IPS-20b (cell line): ENCODE results near the gene BTBD9.

ENCODE experiments used
- H3K27ac ChIP-seq: one replicate; pipeline ENCODE4 v1.5.1; 2013; ENCODE audit warnings: low read length
- H3K27me3 ChIP-seq: 2 replicates; pipeline ENCODE4 v1.6.1; 2013; ENCODE audit warnings: mild to moderate bottlenecking, low read length, inconsistent platforms; ENCODE audit not compliant: insufficient read depth
- H3K36me3 ChIP-seq: 2 replicates; pipeline ENCODE4 v1.6.1; 2013; ENCODE audit warnings: low read depth, mild to moderate bottlenecking, inconsistent platforms, low read length, moderate library complexity; ENCODE audit not compliant: insufficient read depth
- H3K4me1 ChIP-seq: 2 replicates; pipeline ENCODE4 v1.6.1; 2013; ENCODE audit warnings: mild to moderate bottlenecking, control low read depth, inconsistent platforms, low read length, moderate library complexity; ENCODE audit not compliant: insufficient read depth
- H3K4me3 ChIP-seq: 2 replicates; pipeline ENCODE4 v1.5.1; 2013; ENCODE audit warnings: mild to moderate bottlenecking, low read length, inconsistent platforms
- H3K9ac ChIP-seq: 2 replicates; pipeline ENCODE4 v1.6.1; 2013; ENCODE audit warnings: low read depth, mild to moderate bottlenecking, inconsistent platforms, low read length, moderate library complexity
- H3K9me3 ChIP-seq: 2 replicates; pipeline ENCODE4 v1.6.1; 2013; ENCODE audit warnings: mild to moderate bottlenecking, low read depth, low read length, inconsistent platforms; ENCODE audit not compliant: insufficient read depth

The BTBD9 gene

GRCh38 chr6:38319256-38320212 is 320.2 kb downstream of the BTBD9 start:
- H3K4me3 ChIP-seq: no peak overlapping the region
- H3K27ac ChIP-seq: no peak overlapping the region
- H3K9me3 ChIP-seq: no peaks in the 10 kb centered on the region
- no peak overlapping the region for H3K9ac ChIP-seq
- no peaks in the 10 kb centered on the region for H3K4me1 ChIP-seq
- no peaks in the 10 kb centered on the region for H3K27me3 ChIP-seq
- no peaks in the 10 kb centered on the region for H3K36me3 ChIP-seq

GRCh38 chr6:38316099-38316868 is 323.4 kb downstream of the BTBD9 start:
- H3K27ac ChIP-seq: no peak overlapping the region
- H3K9me3 ChIP-seq: no peaks in the 10 kb centered on the region
- H3K4me1 ChIP-seq: no peaks in the 10 kb centered on the region
- H3K4me3 ChIP-seq: no peak overlapping the region
- no peaks in the 10 kb centered on the region for H3K27me3 ChIP-seq
- H3K9ac ChIP-seq: no peak overlapping the region
- H3K36me3 ChIP-seq: no peaks in the 10 kb centered on the region

GRCh38 chr6:38311201-38311600 is 328.5 kb downstream of the BTBD9 start:
- H3K9ac ChIP-seq: no peak overlapping the region
- no peaks in the 10 kb centered on the region for H3K9me3 ChIP-seq
- no peaks in the 10 kb centered on the region for H3K27me3 ChIP-seq
- peaks cover 12% of the 10 kb centered on the region; the same call in 1 of the 2 replicates for H3K4me1 ChIP-seq
- no peak overlapping the region for H3K4me3 ChIP-seq
- no peaks in the 10 kb centered on the region for H3K36me3 ChIP-seq
- no peak overlapping the region for H3K27ac ChIP-seq

- Histone ChIP-seq H3K9me3 (no peaks in the 10 kb centered on the region), H3K9ac (no peak overlapping the region), H3K27me3 (no peaks in the 10 kb centered on the region), H3K27ac (no peak overlapping the region), H3K4me1 (peaks cover 12% of the 10 kb centered on the region; the same call in 1 of the 2 replicates), H3K36me3 (no peaks in the 10 kb centered on the region), H3K4me3 (no peak overlapping the region)
Measured at GRCh38 chr6:38310061-38310460, 329.7 kb downstream of the BTBD9 start.

- Histone ChIP-seq H3K27ac (no peak overlapping the region), H3K4me3 (no peak overlapping the region), H3K4me1 (peaks cover 12% of the 10 kb centered on the region; the same call in 1 of the 2 replicates), H3K9me3 (no peaks in the 10 kb centered on the region), H3K27me3 (no peaks in the 10 kb centered on the region), H3K36me3 (no peaks in the 10 kb centered on the region), H3K9ac (no peak overlapping the region)
Measured at GRCh38 chr6:38307740-38308139, 332.0 kb downstream of the BTBD9 start.

GRCh38 chr6:38306931-38307330 is 332.8 kb downstream of the BTBD9 start:
- Histone ChIP-seq H3K4me1 (peaks cover 12% of the 10 kb centered on the region; the same call in 1 of the 2 replicates), H3K4me3 (no peak overlapping the region), H3K36me3 (no peaks in the 10 kb centered on the region), H3K9ac (no peak overlapping the region), H3K9me3 (no peaks in the 10 kb centered on the region), H3K27ac (no peak overlapping the region), H3K27me3 (no peaks in the 10 kb centered on the region)

- Histone ChIP-seq H3K27ac (no peak overlapping the region), H3K27me3 (no peaks in the 10 kb centered on the region), H3K4me1 (peaks cover 12% of the 10 kb centered on the region; the same call in 1 of the 2 replicates), H3K36me3 (no peaks in the 10 kb centered on the region), H3K9me3 (no peaks in the 10 kb centered on the region), H3K4me3 (no peak overlapping the region), H3K9ac (no peak overlapping the region)
Measured at GRCh38 chr6:38305995-38306681, 333.6 kb downstream of the BTBD9 start.

GRCh38 chr6:38302838-38303237 is 336.9 kb downstream of the BTBD9 start:
- no peak overlapping the region for H3K4me3 ChIP-seq
- H3K4me1 ChIP-seq: peaks cover 9% of the 10 kb centered on the region; the same call in 1 of the 2 replicates
- H3K9me3 ChIP-seq: no peaks in the 10 kb centered on the region
- no peak overlapping the region for H3K9ac ChIP-seq
- no peaks in the 10 kb centered on the region for H3K27me3 ChIP-seq
- no peaks in the 10 kb centered on the region for H3K36me3 ChIP-seq
- no peak overlapping the region for H3K27ac ChIP-seq

- Histone ChIP-seq H3K9me3 (no peaks in the 10 kb centered on the region), H3K27ac (no peak overlapping the region), H3K9ac (no peak overlapping the region), H3K4me1 (peaks cover 2% of the 10 kb centered on the region; the same call in 1 of the 2 replicates), H3K36me3 (no peaks in the 10 kb centered on the region), H3K27me3 (no peaks in the 10 kb centered on the region), H3K4me3 (no peak overlapping the region)
Measured at GRCh38 chr6:38302081-38302480, 337.6 kb downstream of the BTBD9 start.

GRCh38 chr6:38290133-38290799 is 349.5 kb downstream of the BTBD9 start:
- Histone ChIP-seq H3K4me3 (no peak overlapping the region), H3K9ac (no peak overlapping the region), H3K9me3 (no peaks in the 10 kb centered on the region), H3K27me3 (no peaks in the 10 kb centered on the region), H3K36me3 (no peaks in the 10 kb centered on the region), H3K27ac (no peak overlapping the region), H3K4me1 (peaks cover 12% of the 10 kb centered on the region)

GRCh38 chr6:38287487-38287886 is 352.2 kb downstream of the BTBD9 start:
- no peak overlapping the region for H3K4me3 ChIP-seq
- H3K9ac ChIP-seq: no peak overlapping the region
- no peaks in the 10 kb centered on the region for H3K36me3 ChIP-seq
- no peak overlapping the region for H3K27ac ChIP-seq
- peaks cover 12% of the 10 kb centered on the region for H3K4me1 ChIP-seq
- no peaks in the 10 kb centered on the region for H3K27me3 ChIP-seq
- H3K9me3 ChIP-seq: no peaks in the 10 kb centered on the region
